ENCODE data around the gene TYROBP. TPM values are rescaled to one million over a fixed set of nuclear protein-coding genes. Genes with fewer than 3 reads are reported as not detected.
A peak's percentile ranks its signal among the peaks of the same experiment; 100 is the strongest.

TYROBP gene
- total and polyA plus RNA-seq, 2 of the 4 experiments (the other 2 are of a cell fraction) = not detected

- Histone ChIP-seq H3K9ac (ENCODE audit: low read depth, low read length) (no peak overlapping the region), H3K9me1 (ENCODE audit: insufficient read depth, low read length) (peaks cover 9% of the 10 kb centered on the region), H3K18ac (ENCODE audit: low read depth, low read length) (no peak overlapping the region), H3K27ac (ENCODE audit: insufficient read depth, low read length) (no peak overlapping the region), H3K27me3 (ENCODE audit: control insufficient read depth, insufficient read depth, low read length) (no peaks in the 10 kb centered on the region), H3K79me1 (ENCODE audit: low read depth in 1 of 2, low read length in 2 of 2) (peaks cover 15 to 31% of the 10 kb centered on the region in 2 experiments), H3K56ac (ENCODE audit: extremely low read depth, insufficient read depth, low read length) (no peak overlapping the region), H2AFZ (replicated peaks; ENCODE audit: low read length, poor library complexity) (no peak overlapping the region), H4K8ac (ENCODE audit: low read depth in 2 of 2, low read length in 2 of 2) (no peak overlapping the region), H4K91ac (ENCODE audit: insufficient read depth, low read depth, low read length) (no peak overlapping the region), H3K36me3 (ENCODE audit: control insufficient read depth, insufficient read depth, low read length) (peaks cover 8% of the 10 kb centered on the region; the same call in 1 of the 2 replicates), H4K20me1 (ENCODE audit: insufficient read depth, low read length) (peaks cover 17% of the 10 kb centered on the region; the same call in 1 of the 2 replicates), H2AK9ac (replicated peaks; ENCODE audit: low read depth, low read length, poor library complexity) (no peak overlapping the region), H3K4me3 (ENCODE audit: insufficient read depth, low read depth, low read length) (peak overlapping the region; percentile 80), H2BK20ac (ENCODE audit: low read depth, low read length) (no peak overlapping the region), H3K4me1 (ENCODE audit: control insufficient read depth, insufficient read depth, low read length) (peaks cover 8% of the 10 kb centered on the region), H3K4me2 (ENCODE audit: low read depth, low read length) (peak overlapping the region; percentile 85), H2BK5ac (ENCODE audit: low read depth, low read length, poor library complexity, severe bottlenecking) (no peak overlapping the region), H3K9me3 (ENCODE audit: control insufficient read depth, insufficient read depth, low read length) (no peaks in the 10 kb centered on the region), H3K4ac (ENCODE audit: low read depth, low read length) (no peak overlapping the region), H3K14ac (replicated peaks; ENCODE audit: low read depth, low read length) (no peak overlapping the region), H4K5ac (ENCODE audit: low read depth, low read length) (no peak overlapping the region), H3K23ac (ENCODE audit: low read depth, low read length) (peak overlapping the region; percentile 4; the same call in 1 of the 2 replicates), H2BK120ac (ENCODE audit: low read depth, low read length) (no peak overlapping the region), H2BK15ac (ENCODE audit: low read depth, low read length) (no peak overlapping the region), H2AK5ac (ENCODE audit: low read depth, low read length) (no peak overlapping the region)
- dilution Hi-C loops (cut with HindIII; ENCODE audit: low sequenced_read_pairs, unreplicated experiment) = no loop called here
- no peak for DNase-seq
- ChIA-PET CTCF (no interaction called here), POLR2A (ENCODE audit: unreplicated experiment) (no interaction called here)
- TF ChIP-seq BHLHE40 (IDR thresholded peaks at IDR 0.05; ENCODE audit: low read depth, low read length) (no peak), MAFK (IDR thresholded peaks at IDR 0.05; ENCODE audit: low read depth, low read length) (no peak), RAD21 (IDR thresholded peaks at IDR 0.05; ENCODE audit: low read length) (no peak), RCOR1 (IDR thresholded peaks at IDR 0.05; ENCODE audit: insufficient replicate concordance, low read length) (no peak), MAZ (IDR thresholded peaks at IDR 0.05; ENCODE audit: borderline replicate concordance, low read depth, low read length) (no peak), MXI1 (IDR thresholded peaks at IDR 0.05; ENCODE audit: borderline replicate concordance, low read depth, low read length) (no peak), FOS (IDR thresholded peaks at IDR 0.05; ENCODE audit: low read depth, low read length) (no peak), RFX5 (IDR thresholded peaks at IDR 0.05; ENCODE audit: low read depth, low read length) (no peak), CEBPB (IDR thresholded peaks at IDR 0.05; ENCODE audit: low read depth, low read length) (no peak), NFE2L2 (IDR thresholded peaks at IDR 0.05; ENCODE audit: low read depth, low read length) (no peak), SMC3 (IDR thresholded peaks at IDR 0.05; ENCODE audit: low read depth, low read length) (no peak)
- TF ChIP-seq, protein P1, sequence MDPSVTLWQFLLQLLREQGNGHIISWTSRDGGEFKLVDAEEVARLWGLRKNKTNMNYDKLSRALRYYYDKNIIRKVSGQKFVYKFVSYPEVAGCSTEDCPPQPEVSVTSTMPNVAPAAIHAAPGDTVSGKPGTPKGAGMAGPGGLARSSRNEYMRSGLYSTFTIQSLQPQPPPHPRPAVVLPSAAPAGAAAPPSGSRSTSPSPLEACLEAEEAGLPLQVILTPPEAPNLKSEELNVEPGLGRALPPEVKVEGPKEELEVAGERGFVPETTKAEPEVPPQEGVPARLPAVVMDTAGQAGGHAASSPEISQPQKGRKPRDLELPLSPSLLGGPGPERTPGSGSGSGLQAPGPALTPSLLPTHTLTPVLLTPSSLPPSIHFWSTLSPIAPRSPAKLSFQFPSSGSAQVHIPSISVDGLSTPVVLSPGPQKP (IDR thresholded peaks at IDR 0.05; ENCODE audit: borderline replicate concordance, low read depth, low read length) = no peak
- ATAC-seq (ENCODE audit: low read depth) = no peak
- intact Hi-C loops (cut with micrococcal nuclease) = loop anchor here (5.0 kb wide), 1 partner anchor 115 kb away; the partner anchor contains the start of genes THAP8 and WDR62
- in situ Hi-C loops (cut with MboI; ENCODE audit: low sequenced_read_pairs) = no loop called here
- 64% methylated on average over 9 of the region's 14 CpGs; no CpG with 5 or more reads in 1 of the 2 experiments for WGBS, 2 experiments (ENCODE audit: extremely low coverage in 2 of 2, insufficient read length in 1 of 2)
- BruUV-seq (replicated peaks) = no TSS peak
Measured at GRCh38 chr19:35937345-35938281, 29.5 kb upstream of the TYROBP start.
